HUES48 (cell line): ENCODE results near the gene FOSL2.

Experiments used
- H3K27ac ChIP-seq: one replicate; pipeline ENCODE4 v1.7.0; 2013; ENCODE audit warnings: low read depth, low read length, inconsistent platforms
- H3K27me3 ChIP-seq: 2 replicates; pipeline ENCODE4 v1.6.1; 2013; ENCODE audit warnings: mild to moderate bottlenecking, low read length; ENCODE audit not compliant: control insufficient read depth, insufficient read depth
- H3K36me3 ChIP-seq: 2 replicates; pipeline ENCODE4 v1.6.1; 2013; ENCODE audit warnings: low read length; ENCODE audit not compliant: control insufficient read depth, insufficient read depth
- H3K4me1 ChIP-seq: 2 replicates; pipeline ENCODE4 v1.6.1; 2013; ENCODE audit warnings: mild to moderate bottlenecking, low read length; ENCODE audit not compliant: control insufficient read depth, insufficient read depth
- H3K4me3 ChIP-seq: 2 replicates; pipeline ENCODE4 v1.5.1; 2013; ENCODE audit warnings: mild to moderate bottlenecking, low read depth, low read length
- H3K9ac ChIP-seq: 2 replicates; pipeline ENCODE4 v1.6.1; 2013; ENCODE audit warnings: mild to moderate bottlenecking, low read depth, low read length, moderate library complexity
- H3K9me3 ChIP-seq: 2 replicates; pipeline ENCODE4 v1.6.1; 2013; ENCODE audit warnings: low read length; ENCODE audit not compliant: control insufficient read depth, insufficient read depth

The FOSL2 gene

DNA sequence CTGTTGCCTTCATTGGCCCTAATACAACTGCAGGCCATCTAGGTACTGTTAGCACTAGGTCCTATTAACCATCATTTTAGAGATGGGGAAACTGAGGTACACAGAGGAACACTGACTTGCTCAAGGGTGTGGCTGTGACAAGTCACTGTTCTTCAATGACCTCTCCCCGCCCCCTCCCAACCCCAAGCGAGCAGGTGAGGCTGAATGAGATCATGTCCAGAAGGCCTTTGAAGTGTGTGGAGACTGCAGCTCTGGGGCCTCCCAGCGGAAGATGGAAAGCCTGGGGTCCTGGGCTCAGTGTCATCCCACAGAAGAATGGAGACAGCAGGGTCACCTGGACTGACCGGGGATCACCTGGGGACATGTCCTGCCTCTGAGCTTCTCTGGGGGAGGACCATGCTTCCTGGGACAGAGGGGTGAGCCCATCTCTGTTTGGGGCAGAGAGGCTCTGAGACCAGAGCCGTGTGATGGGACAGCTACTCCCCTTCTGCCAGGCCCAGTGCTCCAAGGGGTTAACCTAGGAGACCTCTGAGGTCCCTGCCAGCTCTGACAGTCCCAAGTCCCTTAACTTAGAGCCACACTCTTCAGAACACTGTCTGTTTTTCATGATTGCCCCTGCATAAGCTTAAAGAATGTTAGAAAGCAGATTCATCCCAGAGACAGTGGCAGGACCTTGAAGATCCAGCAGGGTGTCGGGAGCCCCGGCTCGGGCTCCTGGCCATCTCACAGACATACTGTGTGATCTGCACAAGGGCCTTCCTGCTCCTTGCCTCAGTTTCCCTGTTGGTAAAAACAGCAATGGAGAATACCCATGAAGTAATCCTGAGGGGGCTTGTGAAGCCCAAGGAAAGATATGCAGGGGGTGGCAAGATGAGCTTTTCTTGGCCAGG is 16.7 kb upstream of the FOSL2 start:
- Histone ChIP-seq H3K27me3 (peaks cover 27% of the 10 kb centered on the region), H3K4me3 (no peak overlapping the region), H3K9ac (no peak overlapping the region), H3K4me1 (peaks cover 6% of the 10 kb centered on the region; the same call in 1 of the 2 replicates), H3K36me3 (no peaks in the 10 kb centered on the region), H3K9me3 (no peaks in the 10 kb centered on the region), H3K27ac (no peak overlapping the region)

DNA sequence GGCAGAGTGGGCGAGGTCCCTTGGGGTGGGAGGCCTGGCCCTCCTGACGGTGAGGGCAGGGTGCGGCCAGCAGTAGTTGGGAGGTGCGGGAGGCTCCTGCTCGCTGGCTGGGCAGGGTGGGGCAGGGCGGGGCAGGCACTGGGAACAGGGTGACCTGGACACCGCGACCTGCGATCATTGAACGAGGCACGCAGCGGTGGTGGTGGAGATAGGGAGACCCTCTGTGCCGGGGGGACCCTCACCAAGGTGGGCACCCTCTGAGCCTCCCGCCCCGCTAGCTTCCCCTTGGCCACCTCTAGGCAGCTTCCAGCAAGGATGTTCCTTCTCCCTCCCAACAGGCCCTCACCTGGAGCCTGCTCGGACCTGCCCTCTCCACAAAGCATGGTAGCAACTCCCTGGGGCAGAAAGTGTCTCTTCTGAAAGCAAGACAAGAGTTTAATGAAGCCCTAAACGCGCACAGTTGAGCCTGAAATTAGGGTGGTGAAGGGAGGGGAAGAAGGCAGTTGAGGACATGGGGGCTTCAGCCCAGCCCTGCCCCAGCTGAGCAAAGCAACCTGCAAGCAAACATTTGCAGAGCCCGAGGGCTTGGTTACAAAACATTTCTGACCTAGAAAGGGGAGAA is 15.4 kb upstream of the FOSL2 start:
- Histone ChIP-seq H3K27me3 (peaks cover 40% of the 10 kb centered on the region), H3K36me3 (no peaks in the 10 kb centered on the region), H3K9me3 (no peaks in the 10 kb centered on the region), H3K27ac (no peak overlapping the region), H3K9ac (no peak overlapping the region), H3K4me1 (peaks cover 6% of the 10 kb centered on the region; the same call in 1 of the 2 replicates), H3K4me3 (no peak overlapping the region)

DNA sequence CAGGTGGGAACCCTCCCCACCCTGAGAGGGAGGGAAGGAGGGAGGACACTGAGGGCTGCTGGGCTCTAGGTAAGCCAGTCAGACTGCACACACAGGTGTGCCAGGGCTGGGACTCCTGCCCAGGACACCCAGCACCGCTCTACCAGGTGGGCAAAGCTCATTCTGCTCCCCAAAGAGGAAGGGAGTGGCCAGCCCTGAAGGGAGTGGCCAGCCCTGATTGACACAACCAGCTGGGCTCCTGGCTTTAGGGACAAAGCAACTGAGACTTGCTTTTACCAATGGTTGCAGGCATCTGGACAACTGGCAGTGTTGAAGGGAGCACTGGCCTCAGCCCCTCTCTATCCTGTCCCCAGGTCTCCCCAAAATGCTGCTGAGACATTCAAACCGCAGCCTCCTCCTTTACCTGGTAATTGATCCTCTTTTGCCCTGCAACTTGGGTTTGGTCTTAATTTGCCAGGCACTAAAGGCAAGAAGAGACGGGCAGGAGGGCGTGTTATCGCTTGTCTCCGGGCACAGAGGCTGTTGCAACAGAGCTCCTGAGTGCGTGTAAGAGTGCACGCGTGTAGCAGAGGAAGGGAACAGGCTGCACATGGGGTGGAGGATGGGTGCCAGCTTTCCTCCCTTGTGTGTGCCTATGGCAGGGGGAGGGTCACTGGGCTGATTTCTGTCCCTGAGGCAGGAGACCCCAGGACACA is 14.5 kb upstream of the FOSL2 start:
- Histone ChIP-seq H3K9me3 (no peaks in the 10 kb centered on the region), H3K9ac (no peak overlapping the region), H3K27me3 (peaks cover 48% of the 10 kb centered on the region), H3K4me3 (no peak overlapping the region), H3K27ac (no peak overlapping the region), H3K4me1 (peaks cover 6% of the 10 kb centered on the region; the same call in 1 of the 2 replicates), H3K36me3 (no peaks in the 10 kb centered on the region)

DNA sequence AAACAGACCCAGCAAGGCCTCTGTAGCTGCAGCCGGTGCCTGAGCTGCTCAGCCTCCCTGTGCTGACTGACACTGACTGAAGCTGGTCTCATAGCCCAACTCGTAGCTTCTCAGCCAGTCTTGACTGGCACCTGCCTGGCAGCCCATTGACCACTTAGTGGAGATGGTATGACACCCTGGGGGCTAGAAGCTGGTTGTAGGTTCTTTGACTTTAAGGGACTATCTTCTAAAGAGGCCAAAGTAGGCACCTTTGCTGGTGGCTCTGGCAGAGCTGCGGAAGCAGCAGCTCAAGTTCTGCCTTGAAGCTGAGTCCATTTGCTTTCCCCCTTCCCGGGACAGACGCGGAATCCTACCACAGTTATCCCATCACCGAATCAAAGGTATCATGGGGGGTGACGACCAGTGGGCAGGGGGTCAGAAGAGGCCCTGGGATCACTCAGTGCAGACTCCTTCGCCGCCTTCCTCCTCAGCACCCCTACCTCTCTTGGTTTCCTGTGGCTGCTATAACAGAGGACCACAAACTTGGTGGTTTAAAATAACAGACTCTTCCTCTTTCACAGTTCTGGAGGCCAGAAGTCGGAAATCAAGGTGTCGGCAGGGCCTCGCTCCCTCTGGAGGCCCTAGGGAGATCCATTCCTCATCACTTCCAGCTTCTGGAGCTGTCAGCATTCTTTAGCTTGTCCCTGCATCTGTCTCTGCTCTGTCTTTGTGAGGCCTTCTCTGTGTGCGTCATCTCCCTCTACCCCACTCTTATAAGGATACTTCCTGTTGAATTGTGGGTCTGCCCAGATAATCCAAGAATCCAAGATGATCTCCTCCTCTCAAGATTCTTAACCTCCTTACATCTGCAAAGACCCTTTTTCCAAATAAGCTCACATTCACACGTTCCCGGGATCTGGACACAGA is 13.7 kb upstream of the FOSL2 start:
- H3K27ac ChIP-seq = no peak overlapping the region
- H3K4me1 ChIP-seq = peaks cover 6% of the 10 kb centered on the region; the same call in 1 of the 2 replicates

DNA sequence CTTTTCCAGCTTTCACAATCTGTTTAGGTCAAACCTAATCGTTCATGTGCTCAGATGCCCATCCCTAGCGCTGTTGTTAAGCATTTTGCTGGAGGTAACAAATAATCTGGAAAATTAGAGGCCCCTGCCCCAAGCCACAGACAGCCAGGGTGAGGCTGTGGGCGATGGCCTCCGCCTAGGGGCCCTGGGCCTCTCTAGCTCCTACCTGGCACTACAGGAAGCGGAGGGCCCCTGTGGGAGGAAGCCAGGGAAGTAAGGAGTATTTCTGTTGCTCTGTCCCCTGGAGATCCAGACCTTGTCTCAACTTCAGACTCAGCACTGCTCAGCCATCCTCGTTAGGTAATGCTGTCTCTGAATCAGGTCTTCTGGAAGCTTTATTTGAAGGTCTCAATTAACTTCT is 12.4 kb upstream of the FOSL2 start:
- Histone ChIP-seq H3K4me3 (no peak overlapping the region), H3K4me1 (peaks cover 6% of the 10 kb centered on the region; the same call in 1 of the 2 replicates), H3K36me3 (no peaks in the 10 kb centered on the region), H3K27ac (no peak overlapping the region), H3K9ac (no peak overlapping the region), H3K27me3 (peaks cover 56% of the 10 kb centered on the region), H3K9me3 (no peaks in the 10 kb centered on the region)

More for the DNA sequence above, 13.7 kb upstream of the FOSL2 start:
- Histone ChIP-seq H3K4me3 (no peak overlapping the region), H3K9ac (no peak overlapping the region), H3K27me3 (peaks cover 49% of the 10 kb centered on the region), H3K36me3 (no peaks in the 10 kb centered on the region), H3K9me3 (no peaks in the 10 kb centered on the region)

DNA sequence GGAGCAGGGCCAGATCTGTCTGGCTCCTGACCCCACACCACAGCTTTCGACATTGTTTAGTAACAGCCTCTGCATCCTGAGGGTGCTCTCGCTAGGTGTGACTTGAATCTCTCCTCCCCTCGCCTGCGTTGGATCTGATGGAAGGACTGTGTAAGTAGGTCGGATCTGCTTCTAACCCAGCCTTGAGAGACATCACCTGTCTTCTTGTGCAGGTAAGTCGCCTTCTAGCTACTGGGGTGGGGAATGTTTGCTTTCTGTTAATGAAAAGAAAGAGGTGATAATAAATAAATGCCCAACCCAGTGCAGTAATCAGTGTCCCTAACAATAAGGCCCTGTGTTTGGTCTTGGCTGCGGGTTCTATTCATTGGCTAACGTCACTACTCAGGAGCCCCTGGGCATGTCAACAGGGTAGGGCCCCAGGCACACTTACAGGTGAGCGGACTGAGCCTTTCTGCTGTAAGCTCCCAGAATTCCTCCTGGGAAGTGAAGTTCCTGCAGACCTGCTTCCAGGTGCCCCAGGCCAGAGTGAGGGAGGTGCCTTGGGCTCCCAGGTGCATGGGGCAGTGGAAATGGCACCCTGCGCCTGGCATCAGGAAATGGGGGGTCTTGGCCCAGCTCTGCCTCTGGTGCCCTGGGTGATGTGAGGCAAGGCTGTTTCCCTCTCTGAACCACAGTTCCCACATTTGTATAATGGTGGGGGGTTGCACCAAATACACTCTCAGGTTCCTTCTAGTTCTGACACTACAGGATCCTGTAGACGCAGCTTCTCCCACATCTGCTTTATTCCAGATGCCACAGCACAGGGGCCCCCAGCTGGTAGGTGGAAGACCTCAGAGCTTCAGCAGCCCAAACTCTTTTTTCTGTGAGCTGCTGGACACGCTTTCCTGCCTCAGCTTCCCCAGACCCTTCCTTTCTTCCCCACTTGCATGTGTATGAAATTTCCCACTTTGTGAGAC is 11.2 kb upstream of the FOSL2 start:
- H3K4me3 ChIP-seq = no peak overlapping the region
- H3K36me3 ChIP-seq = no peaks in the 10 kb centered on the region
- peaks cover 6% of the 10 kb centered on the region; the same call in 1 of the 2 replicates for H3K4me1 ChIP-seq
- H3K27ac ChIP-seq = no peak overlapping the region
- no peaks in the 10 kb centered on the region for H3K9me3 ChIP-seq
- H3K9ac ChIP-seq = no peak overlapping the region
- peaks cover 65% of the 10 kb centered on the region for H3K27me3 ChIP-seq

DNA sequence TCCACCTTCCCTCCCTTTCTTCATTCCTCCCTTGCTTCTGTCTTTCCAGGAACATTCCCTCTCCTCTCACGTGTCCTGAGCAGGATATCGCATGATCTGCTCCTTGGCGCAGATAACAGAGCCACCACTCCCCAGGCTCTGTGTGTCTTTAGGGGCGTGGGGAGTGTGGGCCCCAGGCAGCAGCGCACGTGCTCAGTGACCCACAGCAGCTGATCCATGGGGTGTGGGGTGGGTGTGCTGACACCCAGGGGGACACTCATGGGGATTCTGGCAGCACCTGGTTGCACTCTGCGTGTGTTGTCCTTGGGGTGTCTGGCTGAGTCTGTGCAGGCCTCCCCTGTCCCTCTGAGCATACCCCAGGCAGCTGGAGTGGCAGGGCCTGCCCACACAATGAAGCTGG is 9.9 kb upstream of the FOSL2 start:
- Histone ChIP-seq H3K4me3 (no peak overlapping the region), H3K27me3 (peaks cover 77% of the 10 kb centered on the region), H3K36me3 (no peaks in the 10 kb centered on the region), H3K27ac (no peak overlapping the region), H3K9ac (no peak overlapping the region), H3K4me1 (peaks cover 6% of the 10 kb centered on the region; the same call in 1 of the 2 replicates), H3K9me3 (no peaks in the 10 kb centered on the region)

DNA sequence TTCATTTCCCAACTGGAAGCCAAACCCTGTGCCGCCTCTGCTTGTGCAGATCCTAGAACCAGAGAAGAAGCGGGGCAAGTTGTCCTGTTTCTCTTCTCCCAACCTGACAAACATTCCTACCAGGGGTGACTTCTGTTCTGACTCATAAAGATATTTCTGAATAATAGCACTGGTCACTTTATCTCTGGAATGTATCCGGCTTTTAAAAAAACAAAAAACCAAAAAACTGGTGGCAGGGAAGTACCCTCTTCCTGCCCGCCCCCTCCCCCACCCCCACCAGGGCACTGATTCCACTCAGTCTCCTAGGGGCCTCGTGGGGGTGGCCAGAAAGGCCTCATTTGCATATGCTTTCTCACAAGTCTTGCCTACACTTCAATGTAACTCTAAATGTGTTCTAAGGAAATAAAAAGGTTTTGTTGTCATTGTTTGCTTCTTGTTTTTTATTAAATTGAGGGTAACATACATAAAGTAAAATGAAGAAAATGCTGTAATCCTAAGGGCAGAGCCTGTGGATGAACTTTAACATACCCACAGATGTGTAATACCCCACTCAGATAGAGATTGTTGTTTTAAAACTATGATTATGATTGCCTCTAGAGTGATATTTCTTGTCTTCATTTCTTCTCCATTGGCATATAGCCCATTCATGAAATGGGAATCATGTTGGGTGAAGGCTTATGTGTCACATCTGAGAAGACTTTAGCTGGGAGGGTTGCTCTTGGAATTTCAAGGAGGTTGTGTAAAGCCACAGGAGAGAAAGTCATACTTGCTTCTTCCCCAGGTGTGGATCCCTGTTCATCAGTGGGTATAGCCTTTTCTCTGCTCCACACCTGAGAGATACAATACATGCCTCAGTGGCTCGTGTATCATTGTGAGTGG is 5.3 kb upstream of the FOSL2 start:
- Histone ChIP-seq H3K27ac (no peak overlapping the region), H3K4me1 (peaks cover 15% of the 10 kb centered on the region), H3K36me3 (no peaks in the 10 kb centered on the region), H3K27me3 (peaks cover 74% of the 10 kb centered on the region), H3K4me3 (no peak overlapping the region), H3K9ac (no peak overlapping the region), H3K9me3 (no peaks in the 10 kb centered on the region)
